ENCODE data around the gene SNRNP200. TPM values are rescaled to one million over a fixed set of nuclear protein-coding genes. Genes with fewer than 3 reads are reported as not detected.

SNRNP200 gene
- polyA plus RNA-seq, 1 donor (not counting 4 experiments of a cell fraction or from before 2014, with no cell fraction given): 78.4 TPM

GRCh38 chr2:96353606-96354101, 48.3 kb upstream of the SNRNP200 start:
- H3K79me2 ChIP-seq (ENCODE audit: control insufficient read depth, insufficient read depth, low read length): no peaks in the 10 kb centered on the region
- no peaks in the 10 kb centered on the region for H3K9me3 ChIP-seq (ENCODE audit: control insufficient read depth, low read depth, low read length)
- no peaks in the 10 kb centered on the region for H3K9me1 ChIP-seq (ENCODE audit: control insufficient read depth, extremely low read depth, insufficient read depth, low read length)
- H3K27ac ChIP-seq (ENCODE audit: control insufficient read depth, insufficient read depth, low read length): no peak overlapping the region
- FAIRE-seq: no peak
- H3K4me2 ChIP-seq (ENCODE audit: control insufficient read depth, extremely low read depth, insufficient read depth, low read depth, low read length): no peak overlapping the region
- no peak overlapping the region for H3K9ac ChIP-seq (ENCODE audit: control insufficient read depth, extremely low read depth, insufficient read depth, low read length)
- H3K4me1 ChIP-seq (ENCODE audit: control insufficient read depth, extremely low read depth, insufficient read depth, low read length): no peaks in the 10 kb centered on the region
- no peaks in the 10 kb centered on the region for H4K20me1 ChIP-seq (ENCODE audit: control insufficient read depth, extremely low read depth, insufficient read depth, low read length)
- dilution Hi-C loops (cut with MboI; ENCODE audit: extremely low pct_ligation_motif_present, low sequenced_read_pairs): no loop called here
- DNase-seq (ENCODE audit: low read depth, low spot score): no peak
- H3K4me3 ChIP-seq (ENCODE audit: control insufficient read depth in 2 of 3, extremely low read depth in 1 of 3, insufficient read depth in 2 of 3, low read depth in 1 of 3, low read length in 3 of 3): no peak overlapping the region
- peaks cover 0 to 35% of the 10 kb centered on the region in 2 experiments for H3K36me3 ChIP-seq (ENCODE audit: control insufficient read depth in 2 of 2, extremely low read depth in 1 of 2, insufficient read depth in 2 of 2, low read length in 2 of 2)
- no peaks in the 10 kb centered on the region for H3K27me3 ChIP-seq (ENCODE audit: control insufficient read depth, extremely low read depth, insufficient read depth, low read length)
- TF ChIP-seq CTCF (optimal IDR thresholded peaks at IDR 0.05 in 1 of 3, IDR thresholded peaks at IDR 0.05 in 1 of 3, conservative IDR thresholded peaks at IDR 0.05 in 1 of 3; ENCODE audit: extremely low read depth in 1 of 3, insufficient read depth in 2 of 3, low read length in 3 of 3) (no peak), EZH2 (IDR thresholded peaks at IDR 0.05; ENCODE audit: low read length) (no peak)
- H2AFZ ChIP-seq (ENCODE audit: control insufficient read depth, low read length): no peak overlapping the region

- Histone ChIP-seq H3K27me3 (ENCODE audit: control insufficient read depth, extremely low read depth, insufficient read depth, low read length) (no peaks in the 10 kb centered on the region), H3K9me3 (ENCODE audit: control insufficient read depth, low read depth, low read length) (no peaks in the 10 kb centered on the region), H4K20me1 (ENCODE audit: control insufficient read depth, extremely low read depth, insufficient read depth, low read length) (no peaks in the 10 kb centered on the region), H3K4me2 (ENCODE audit: control insufficient read depth, extremely low read depth, insufficient read depth, low read depth, low read length) (no peak overlapping the region), H3K36me3 (ENCODE audit: control insufficient read depth in 2 of 2, extremely low read depth in 1 of 2, insufficient read depth in 2 of 2, low read length in 2 of 2) (peaks cover 0 to 35% of the 10 kb centered on the region in 2 experiments), H3K9me1 (ENCODE audit: control insufficient read depth, extremely low read depth, insufficient read depth, low read length) (no peaks in the 10 kb centered on the region), H3K9ac (ENCODE audit: control insufficient read depth, extremely low read depth, insufficient read depth, low read length) (no peak overlapping the region), H3K79me2 (ENCODE audit: control insufficient read depth, insufficient read depth, low read length) (no peaks in the 10 kb centered on the region), H2AFZ (ENCODE audit: control insufficient read depth, low read length) (no peak overlapping the region), H3K4me3 (ENCODE audit: control insufficient read depth in 2 of 3, extremely low read depth in 1 of 3, insufficient read depth in 2 of 3, low read depth in 1 of 3, low read length in 3 of 3) (no peak overlapping the region), H3K27ac (ENCODE audit: control insufficient read depth, insufficient read depth, low read length) (no peak overlapping the region), H3K4me1 (ENCODE audit: control insufficient read depth, extremely low read depth, insufficient read depth, low read length) (no peaks in the 10 kb centered on the region)
- FAIRE-seq (no peak), DNase-seq (ENCODE audit: low read depth, low spot score) (no peak)
- TF ChIP-seq EZH2 (IDR thresholded peaks at IDR 0.05; ENCODE audit: low read length): no peak
- no peak for TF ChIP-seq CTCF (optimal IDR thresholded peaks at IDR 0.05 in 1 of 3, IDR thresholded peaks at IDR 0.05 in 1 of 3, conservative IDR thresholded peaks at IDR 0.05 in 1 of 3; ENCODE audit: extremely low read depth in 1 of 3, insufficient read depth in 2 of 3, low read length in 3 of 3)
- dilution Hi-C loops (cut with MboI; ENCODE audit: extremely low pct_ligation_motif_present, low sequenced_read_pairs): no loop called here
Measured at GRCh38 chr2:96353032-96353561, 47.8 kb upstream of the SNRNP200 start.
